ENCODE data around the gene BABAM2. TPM values are rescaled to one million over a fixed set of nuclear protein-coding genes. Genes with fewer than 3 reads are reported as not detected.

BABAM2 gene
- total and polyA plus RNA-seq, 4 donors: 28.1 to 40.4 (median 37.0) TPM

DNA sequence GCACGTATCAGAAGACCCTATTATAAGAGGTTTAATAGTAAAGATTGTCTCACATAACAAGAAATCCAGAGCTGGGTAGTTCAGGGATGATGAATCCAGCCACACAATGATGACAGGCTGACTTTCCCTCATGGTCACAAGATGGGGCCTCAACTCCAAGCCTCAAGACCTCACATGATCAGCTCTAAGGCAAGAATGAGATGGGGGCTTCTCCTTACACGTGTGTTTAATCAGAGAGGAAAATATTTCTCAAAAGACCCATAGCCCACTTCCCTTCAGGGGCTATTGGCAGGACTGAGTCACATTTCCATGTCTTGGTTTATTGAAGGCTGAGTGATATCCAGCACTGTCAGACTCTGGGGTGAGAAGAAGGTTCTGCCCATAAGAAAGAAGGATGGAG, 402.0 kb downstream of the BABAM2 start:
- no peak for DNase-seq (ENCODE audit: low read depth in 4 of 6, low spot score in 6 of 6)
- H3K36me3 ChIP-seq (ENCODE audit: control insufficient read depth, insufficient read depth, low read length): no peaks in the 10 kb centered on the region
- H3K4me1 ChIP-seq (ENCODE audit: control insufficient read depth, insufficient read depth, low read length): no peaks in the 10 kb centered on the region
- no peak overlapping the region for H3K4me3 ChIP-seq (ENCODE audit: low read depth, low read length)
- H3K27ac ChIP-seq (ENCODE audit: low read depth, low read length): no peak overlapping the region
- no peaks in the 10 kb centered on the region for H3K27me3 ChIP-seq (ENCODE audit: control insufficient read depth, insufficient read depth, low read length)
- no CpG with 5 or more reads among the region's 2 CpGs for WGBS (ENCODE audit: insufficient coverage)
- H3K9me3 ChIP-seq (ENCODE audit: control insufficient read depth, insufficient read depth, low read length): no peaks in the 10 kb centered on the region

GRCh38 chr2:28293416-28293815, 402.9 kb downstream of the BABAM2 start:
- no peaks in the 10 kb centered on the region for H3K27me3 ChIP-seq (ENCODE audit: control insufficient read depth, insufficient read depth, low read length)
- no peaks in the 10 kb centered on the region for H3K4me1 ChIP-seq (ENCODE audit: control insufficient read depth, insufficient read depth, low read length)
- 96% methylated on average over 4 of the region's 5 CpGs for WGBS (ENCODE audit: insufficient coverage)

GRCh38 chr2:28294451-28294850, 403.9 kb downstream of the BABAM2 start:
- no CpG with 5 or more reads among the region's 1 CpG for WGBS (ENCODE audit: insufficient coverage)
- Histone ChIP-seq H3K4me1 (ENCODE audit: control insufficient read depth, insufficient read depth, low read length) (no peaks in the 10 kb centered on the region), H3K9me3 (ENCODE audit: control insufficient read depth, insufficient read depth, low read length) (no peaks in the 10 kb centered on the region), H3K4me3 (ENCODE audit: low read depth, low read length) (no peak overlapping the region), H3K27ac (ENCODE audit: low read depth, low read length) (no peak overlapping the region), H3K36me3 (ENCODE audit: control insufficient read depth, insufficient read depth, low read length) (no peaks in the 10 kb centered on the region), H3K27me3 (ENCODE audit: control insufficient read depth, insufficient read depth, low read length) (no peaks in the 10 kb centered on the region)
- DNase-seq (ENCODE audit: low read depth in 4 of 6, low spot score in 6 of 6): no peak

More at GRCh38 chr2:28293416-28293815, 402.9 kb downstream of the BABAM2 start:
- no peak for DNase-seq (ENCODE audit: low read depth in 4 of 6, low spot score in 6 of 6)
- Histone ChIP-seq H3K36me3 (ENCODE audit: control insufficient read depth, insufficient read depth, low read length) (no peaks in the 10 kb centered on the region), H3K27ac (ENCODE audit: low read depth, low read length) (no peak overlapping the region), H3K4me3 (ENCODE audit: low read depth, low read length) (no peak overlapping the region), H3K9me3 (ENCODE audit: control insufficient read depth, insufficient read depth, low read length) (no peaks in the 10 kb centered on the region)

- no peak for DNase-seq (ENCODE audit: low read depth in 4 of 6, low spot score in 6 of 6)
- no peak overlapping the region for H3K27ac ChIP-seq (ENCODE audit: low read depth, low read length)
- 48% methylated on average over 3 of the region's 7 CpGs for WGBS (ENCODE audit: insufficient coverage)
- no peaks in the 10 kb centered on the region for H3K36me3 ChIP-seq (ENCODE audit: control insufficient read depth, insufficient read depth, low read length)
- H3K4me1 ChIP-seq (ENCODE audit: control insufficient read depth, insufficient read depth, low read length): no peaks in the 10 kb centered on the region
- no peaks in the 10 kb centered on the region for H3K27me3 ChIP-seq (ENCODE audit: control insufficient read depth, insufficient read depth, low read length)
- H3K4me3 ChIP-seq (ENCODE audit: low read depth, low read length): no peak overlapping the region
- no peaks in the 10 kb centered on the region for H3K9me3 ChIP-seq (ENCODE audit: control insufficient read depth, insufficient read depth, low read length)
Observed at GRCh38 chr2:28296243-28296642, 405.7 kb downstream of the BABAM2 start.

DNA sequence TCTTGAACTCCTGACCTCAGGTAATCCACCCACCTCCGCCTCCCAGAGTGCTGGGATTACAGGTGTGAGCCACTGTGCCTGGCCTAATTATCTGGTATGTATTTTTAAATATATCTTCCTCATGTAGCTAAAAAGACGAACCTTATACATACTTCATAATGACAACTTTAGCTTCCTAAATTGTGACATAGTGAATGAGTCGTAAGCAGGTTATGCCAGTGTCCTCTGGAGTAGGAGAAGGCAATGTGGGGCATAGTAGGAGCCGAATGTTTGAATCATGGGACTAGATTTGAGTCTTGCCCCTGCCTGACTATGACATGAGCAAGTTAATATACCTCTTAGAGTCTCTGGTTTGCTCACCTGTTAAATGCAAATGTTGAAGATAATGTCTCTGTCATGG, 406.4 kb downstream of the BABAM2 start:
- no peaks in the 10 kb centered on the region for H3K9me3 ChIP-seq (ENCODE audit: control insufficient read depth, insufficient read depth, low read length)
- H3K27me3 ChIP-seq (ENCODE audit: control insufficient read depth, insufficient read depth, low read length): no peaks in the 10 kb centered on the region
- whole genome bisulfite sequencing (ENCODE audit: insufficient coverage): 100% methylated on average over 2 of the region's 4 CpGs
- no peaks in the 10 kb centered on the region for H3K4me1 ChIP-seq (ENCODE audit: control insufficient read depth, insufficient read depth, low read length)
- DNase-seq (ENCODE audit: low read depth in 4 of 6, low spot score in 6 of 6): no peak
- no peak overlapping the region for H3K4me3 ChIP-seq (ENCODE audit: low read depth, low read length)
- no peak overlapping the region for H3K27ac ChIP-seq (ENCODE audit: low read depth, low read length)
- no peaks in the 10 kb centered on the region for H3K36me3 ChIP-seq (ENCODE audit: control insufficient read depth, insufficient read depth, low read length)

- no CpG with 5 or more reads among the region's 2 CpGs for WGBS (ENCODE audit: insufficient coverage)
- no peaks in the 10 kb centered on the region for H3K27me3 ChIP-seq (ENCODE audit: control insufficient read depth, insufficient read depth, low read length)
- H3K36me3 ChIP-seq (ENCODE audit: control insufficient read depth, insufficient read depth, low read length): no peaks in the 10 kb centered on the region
- peak in 1 of 6 donors; percentile 23 for DNase-seq (ENCODE audit: low read depth in 4 of 6, low spot score in 6 of 6)
- no peaks in the 10 kb centered on the region for H3K4me1 ChIP-seq (ENCODE audit: control insufficient read depth, insufficient read depth, low read length)
- no peak overlapping the region for H3K4me3 ChIP-seq (ENCODE audit: low read depth, low read length)
- H3K27ac ChIP-seq (ENCODE audit: low read depth, low read length): no peak overlapping the region
- H3K9me3 ChIP-seq (ENCODE audit: control insufficient read depth, insufficient read depth, low read length): no peaks in the 10 kb centered on the region
Observed at GRCh38 chr2:28297531-28297930, 407.0 kb downstream of the BABAM2 start.

DNA sequence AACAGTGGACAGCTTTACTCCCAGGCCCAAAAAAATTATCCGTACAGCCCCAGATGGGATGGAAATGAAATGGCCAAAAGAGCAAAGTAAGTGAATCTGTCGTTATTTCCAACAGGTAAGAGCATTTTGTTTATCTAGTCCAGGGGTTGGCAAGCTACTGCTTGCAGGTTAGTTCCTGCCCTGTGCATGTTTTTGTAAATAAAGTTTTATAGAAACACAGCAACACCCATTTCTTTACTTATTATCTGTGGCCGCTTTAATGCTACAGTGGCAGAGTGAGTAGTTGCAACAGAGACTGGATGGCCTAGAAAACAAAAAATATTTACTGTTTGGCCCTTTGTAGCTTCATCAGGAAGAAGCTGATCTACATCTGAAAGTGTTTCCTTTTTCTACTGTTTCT, 407.9 kb downstream of the BABAM2 start:
- no CpG with 5 or more reads among the region's 3 CpGs for WGBS (ENCODE audit: insufficient coverage)
- DNase-seq (ENCODE audit: low read depth in 4 of 6, low spot score in 6 of 6): no peak
- no peak overlapping the region for H3K4me3 ChIP-seq (ENCODE audit: low read depth, low read length)
- H3K4me1 ChIP-seq (ENCODE audit: control insufficient read depth, insufficient read depth, low read length): no peaks in the 10 kb centered on the region
- H3K27me3 ChIP-seq (ENCODE audit: control insufficient read depth, insufficient read depth, low read length): no peaks in the 10 kb centered on the region
- no peaks in the 10 kb centered on the region for H3K9me3 ChIP-seq (ENCODE audit: control insufficient read depth, insufficient read depth, low read length)
- H3K36me3 ChIP-seq (ENCODE audit: control insufficient read depth, insufficient read depth, low read length): no peaks in the 10 kb centered on the region
- no peak overlapping the region for H3K27ac ChIP-seq (ENCODE audit: low read depth, low read length)

GRCh38 chr2:28300485-28301341, 410.2 kb downstream of the BABAM2 start:
- H3K4me3 ChIP-seq (ENCODE audit: low read depth, low read length): no peak overlapping the region
- no peaks in the 10 kb centered on the region for H3K9me3 ChIP-seq (ENCODE audit: control insufficient read depth, insufficient read depth, low read length)
- peak in 3 of 6 donors; percentile 17 to 42 (median 22) for DNase-seq (ENCODE audit: low read depth in 4 of 6, low spot score in 6 of 6)
- H3K4me1 ChIP-seq (ENCODE audit: control insufficient read depth, insufficient read depth, low read length): no peaks in the 10 kb centered on the region
- H3K36me3 ChIP-seq (ENCODE audit: control insufficient read depth, insufficient read depth, low read length): no peaks in the 10 kb centered on the region
- 61% methylated on average over 5 of the region's 9 CpGs for WGBS (ENCODE audit: insufficient coverage)
- H3K27ac ChIP-seq (ENCODE audit: low read depth, low read length): peak overlapping the region; percentile 85
- H3K27me3 ChIP-seq (ENCODE audit: control insufficient read depth, insufficient read depth, low read length): no peaks in the 10 kb centered on the region

DNA sequence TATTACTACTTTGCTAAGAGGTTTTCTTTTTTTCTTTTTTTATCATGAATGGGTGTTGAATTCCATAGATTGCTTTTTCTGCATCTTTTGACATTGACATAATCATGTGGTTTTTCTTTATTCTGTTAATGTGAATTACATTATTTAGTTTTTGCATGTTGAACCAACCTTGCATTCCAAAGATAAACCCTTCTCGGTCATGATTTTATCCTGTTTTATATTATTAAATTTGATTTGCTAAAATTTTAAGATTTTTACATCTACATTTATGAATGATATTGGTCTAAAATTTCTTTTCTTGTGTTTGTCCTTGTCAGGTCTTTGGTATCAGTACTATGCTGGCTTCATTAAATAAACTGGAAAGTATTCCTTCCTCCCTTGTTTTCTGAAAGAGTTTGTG, 414.7 kb downstream of the BABAM2 start:
- no CpG with 5 or more reads among the region's 1 CpG for WGBS (ENCODE audit: insufficient coverage)
- Histone ChIP-seq H3K27me3 (ENCODE audit: control insufficient read depth, insufficient read depth, low read length) (no peaks in the 10 kb centered on the region), H3K27ac (ENCODE audit: low read depth, low read length) (no peak overlapping the region), H3K4me1 (ENCODE audit: control insufficient read depth, insufficient read depth, low read length) (no peaks in the 10 kb centered on the region), H3K4me3 (ENCODE audit: low read depth, low read length) (no peak overlapping the region), H3K36me3 (ENCODE audit: control insufficient read depth, insufficient read depth, low read length) (no peaks in the 10 kb centered on the region), H3K9me3 (ENCODE audit: control insufficient read depth, insufficient read depth, low read length) (no peaks in the 10 kb centered on the region)
- no peak for DNase-seq (ENCODE audit: low read depth in 4 of 6, low spot score in 6 of 6)

GRCh38 chr2:28310107-28310506, 419.6 kb downstream of the BABAM2 start:
- no peaks in the 10 kb centered on the region for H3K4me1 ChIP-seq (ENCODE audit: control insufficient read depth, insufficient read depth, low read length)
- no peaks in the 10 kb centered on the region for H3K36me3 ChIP-seq (ENCODE audit: control insufficient read depth, insufficient read depth, low read length)
- WGBS (ENCODE audit: insufficient coverage): 60% methylated on average over 1 of the region's 2 CpGs
- H3K27me3 ChIP-seq (ENCODE audit: control insufficient read depth, insufficient read depth, low read length): no peaks in the 10 kb centered on the region
- H3K4me3 ChIP-seq (ENCODE audit: low read depth, low read length): no peak overlapping the region
- no peaks in the 10 kb centered on the region for H3K9me3 ChIP-seq (ENCODE audit: control insufficient read depth, insufficient read depth, low read length)
- H3K27ac ChIP-seq (ENCODE audit: low read depth, low read length): no peak overlapping the region
- DNase-seq (ENCODE audit: low read depth in 4 of 6, low spot score in 6 of 6): no peak
